Measurements from ENCODE around the gene DUSP28.
"Not testable (repeated sequence)": the region's sequence is repeated elsewhere in the genome, so short reads cannot be mapped to it uniquely, and the experiment has no call there.

Gene DUSP28, protein sequence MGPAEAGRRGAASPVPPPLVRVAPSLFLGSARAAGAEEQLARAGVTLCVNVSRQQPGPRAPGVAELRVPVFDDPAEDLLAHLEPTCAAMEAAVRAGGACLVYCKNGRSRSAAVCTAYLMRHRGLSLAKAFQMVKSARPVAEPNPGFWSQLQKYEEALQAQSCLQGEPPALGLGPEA

DNA sequence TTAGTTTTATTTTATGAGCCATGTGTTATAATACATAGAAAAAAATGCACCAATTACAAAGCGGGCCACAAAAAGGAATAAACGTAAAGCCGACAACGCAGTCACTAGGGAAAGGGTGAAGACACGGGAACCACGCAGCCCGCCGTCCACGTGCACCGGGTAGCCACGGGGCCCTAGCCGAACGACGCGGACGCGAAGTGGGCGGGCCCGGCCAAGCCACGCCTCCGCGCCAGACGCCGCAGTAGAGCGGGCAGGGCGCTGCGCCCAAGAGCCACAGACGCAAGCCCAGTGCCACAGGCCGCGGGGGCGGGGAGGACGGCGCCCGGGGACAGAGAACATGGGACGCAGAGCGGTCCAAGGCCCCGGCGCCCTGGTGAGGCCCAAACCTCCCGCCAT is at the start of gene DUSP28:
Gene DUSP28, plus strand, starts transcription at position 274 of the 396 bp plus-strand sequence. CDS start 328 bp downstream, outside the sequence.
- DNase-seq (ENCODE audit: extremely low read depth in 1 of 2, low read depth in 1 of 2): peak; percentile 85 to 90

DNA sequence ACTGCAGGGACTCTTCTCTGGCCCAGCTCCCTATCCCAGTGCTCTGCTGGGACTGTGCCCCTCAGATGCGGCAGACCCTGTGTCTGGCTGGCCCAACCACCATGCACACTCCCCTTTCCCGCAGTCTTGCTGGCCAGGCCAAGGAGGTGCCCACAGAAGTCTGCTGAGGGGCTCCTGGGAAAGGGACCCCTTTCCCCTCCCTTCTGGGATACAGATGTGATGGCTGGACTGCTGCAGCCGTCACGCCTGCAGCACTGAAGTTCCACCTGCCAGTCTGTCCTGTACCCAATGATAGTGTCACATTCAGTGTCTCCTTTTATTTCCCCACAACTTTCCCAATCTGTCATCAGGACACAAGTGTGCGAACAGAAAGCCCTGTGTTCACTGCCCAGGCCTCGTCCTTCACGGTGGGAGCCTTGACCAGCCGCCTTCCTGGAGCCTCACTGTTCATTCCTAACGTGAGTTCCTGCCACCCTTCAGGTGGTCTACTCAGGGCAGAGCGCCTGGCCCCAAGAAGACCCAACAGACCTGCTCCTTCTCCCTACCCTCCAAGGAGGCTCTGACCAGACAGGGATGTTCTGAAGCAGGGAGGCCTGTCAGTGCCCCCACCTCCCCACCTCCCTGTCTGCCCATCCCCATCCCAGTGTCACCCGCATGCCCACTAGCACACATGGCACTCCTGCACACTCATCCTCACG is 49.5 kb upstream of the DUSP28 start:
- no peak for DNase-seq (ENCODE audit: extremely low read depth in 1 of 2, low read depth in 1 of 2)

DNA sequence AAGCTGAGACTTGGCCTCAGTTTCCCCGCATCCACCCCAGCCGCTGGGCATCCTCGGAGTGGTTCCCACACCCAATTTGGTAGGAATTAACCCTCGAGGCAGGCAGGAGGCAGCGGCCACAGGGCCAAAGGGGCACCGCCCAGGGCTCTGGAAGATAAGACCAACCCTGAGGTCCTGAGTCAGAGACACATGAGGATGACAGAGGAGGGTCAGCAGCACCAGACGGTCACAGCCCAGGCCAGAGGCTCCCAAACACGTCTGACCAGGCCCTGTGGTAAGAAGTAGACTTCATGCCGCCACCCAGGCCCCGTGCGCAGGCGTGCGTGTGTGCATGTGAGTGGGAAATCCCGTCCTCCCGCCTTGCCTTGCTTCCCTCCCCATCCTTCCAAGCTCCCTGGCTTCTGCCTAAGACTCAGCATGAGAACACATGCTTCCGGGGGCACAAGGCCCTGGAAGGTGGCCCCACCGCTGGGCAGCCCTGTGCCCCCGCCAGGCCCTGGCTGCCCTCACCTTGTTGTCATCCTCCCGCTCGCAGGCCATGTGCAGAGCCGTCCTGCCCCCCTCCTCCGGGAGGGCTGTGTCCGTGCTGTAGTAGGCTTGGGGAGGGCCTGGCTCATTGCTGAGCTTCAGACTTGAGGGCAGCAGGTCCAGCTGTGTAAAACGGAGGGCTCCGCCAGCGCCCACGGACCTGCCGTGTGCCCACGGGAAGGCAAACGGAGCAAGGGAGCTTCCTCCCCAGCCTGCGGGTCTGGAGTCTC is 48.6 kb upstream of the DUSP28 start:
- DNase-seq (ENCODE audit: extremely low read depth in 1 of 2, low read depth in 1 of 2): no peak

DNA sequence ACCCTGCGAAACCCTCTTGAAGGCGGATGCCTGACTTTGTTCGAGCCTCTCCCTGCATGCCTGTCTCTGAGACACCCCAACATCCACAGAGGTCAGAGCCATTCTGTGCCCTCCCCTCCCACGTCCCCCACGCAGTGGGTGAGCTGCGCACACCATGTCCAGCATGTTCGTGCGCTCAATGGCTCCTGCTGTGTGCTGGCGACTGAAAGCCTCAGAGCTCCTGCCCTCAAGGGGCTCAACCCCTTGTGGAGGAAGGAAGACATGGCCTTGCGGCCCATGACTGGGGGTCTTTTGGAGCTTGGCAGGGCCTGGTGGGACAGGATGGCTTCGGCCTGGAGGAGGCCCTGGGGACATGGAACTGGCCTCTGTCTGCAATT is 48.1 kb upstream of the DUSP28 start:
- no peak for DNase-seq (ENCODE audit: extremely low read depth in 1 of 2, low read depth in 1 of 2)

DNA sequence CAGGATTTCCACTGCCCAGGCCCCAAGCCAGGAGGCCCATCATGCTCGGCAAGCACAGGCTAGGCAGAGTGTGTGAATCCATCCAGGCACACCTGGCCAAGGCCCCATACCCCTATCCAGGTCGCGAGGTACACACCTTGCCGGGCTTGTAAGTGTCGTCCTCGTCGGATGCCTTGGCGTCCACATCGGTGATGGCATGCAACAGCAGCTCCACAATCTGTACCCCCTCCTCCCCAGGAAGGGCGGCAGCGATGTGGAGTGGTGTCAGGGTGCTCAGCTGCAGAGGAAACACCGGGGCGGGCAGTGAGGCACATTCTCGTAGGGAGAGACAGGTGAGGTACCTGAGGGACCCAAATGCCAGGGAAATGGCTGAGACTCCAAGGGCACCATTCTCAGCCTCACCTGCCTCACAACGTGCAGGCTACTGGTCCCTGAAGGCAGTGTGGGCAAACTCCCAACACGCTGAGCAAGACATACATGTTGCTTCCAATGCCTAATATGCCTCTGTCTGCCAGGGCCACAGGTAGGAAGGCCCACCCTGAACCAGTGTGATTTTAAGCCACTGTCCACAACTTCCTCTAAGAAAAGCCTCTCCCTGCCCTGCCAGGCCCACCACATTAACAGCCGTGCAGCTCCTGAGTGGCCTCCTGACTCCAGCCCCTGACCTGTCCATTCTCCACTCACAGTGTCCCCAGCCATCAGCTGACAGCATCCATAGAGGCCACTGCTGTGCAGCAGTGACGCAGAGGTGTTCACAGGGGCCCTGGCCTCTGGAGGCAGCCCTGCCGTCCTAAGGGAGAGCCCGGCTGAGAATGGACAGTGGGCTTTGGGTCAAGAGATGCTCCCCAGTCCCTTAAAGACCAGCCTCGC is 47.3 kb upstream of the DUSP28 start:
- DNase-seq (ENCODE audit: extremely low read depth in 1 of 2, low read depth in 1 of 2): no peak

DNA sequence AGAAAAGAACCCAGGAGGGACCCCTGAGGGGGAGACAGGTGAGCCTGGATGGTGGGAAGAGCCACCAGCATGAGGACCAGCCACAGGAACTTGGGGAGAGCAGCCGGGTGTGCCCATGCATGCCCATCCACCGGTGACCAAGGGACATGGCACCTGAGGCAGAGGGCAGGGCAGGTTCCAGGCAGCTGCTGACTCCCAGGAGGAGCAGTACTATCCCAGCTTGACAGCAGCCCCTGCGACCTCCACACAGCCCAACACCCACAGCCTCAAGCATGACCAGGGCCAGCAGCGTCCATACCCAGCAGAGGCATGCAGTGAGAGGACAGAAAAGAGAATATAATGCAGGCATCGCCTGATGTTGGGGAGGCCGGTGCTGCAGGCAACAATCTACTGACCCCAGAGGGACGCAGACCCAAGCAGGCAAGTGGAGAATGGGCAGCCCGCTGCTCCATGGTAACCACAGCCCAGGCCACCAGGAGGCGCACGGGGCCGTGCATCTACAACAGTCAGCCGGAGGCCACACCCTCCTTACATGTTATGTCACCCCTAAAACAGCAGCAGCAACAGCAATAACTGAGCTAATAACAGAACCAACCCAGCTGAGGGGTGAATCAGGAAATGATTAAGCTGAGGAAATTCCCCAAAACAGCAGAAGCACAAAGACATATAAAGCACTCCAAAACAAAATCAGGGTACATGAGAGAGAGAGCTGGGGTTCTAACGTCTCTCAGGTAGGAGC is 46.4 kb upstream of the DUSP28 start:
- DNase-seq (ENCODE audit: extremely low read depth in 1 of 2, low read depth in 1 of 2): peak; percentile 53 to 80

DNA sequence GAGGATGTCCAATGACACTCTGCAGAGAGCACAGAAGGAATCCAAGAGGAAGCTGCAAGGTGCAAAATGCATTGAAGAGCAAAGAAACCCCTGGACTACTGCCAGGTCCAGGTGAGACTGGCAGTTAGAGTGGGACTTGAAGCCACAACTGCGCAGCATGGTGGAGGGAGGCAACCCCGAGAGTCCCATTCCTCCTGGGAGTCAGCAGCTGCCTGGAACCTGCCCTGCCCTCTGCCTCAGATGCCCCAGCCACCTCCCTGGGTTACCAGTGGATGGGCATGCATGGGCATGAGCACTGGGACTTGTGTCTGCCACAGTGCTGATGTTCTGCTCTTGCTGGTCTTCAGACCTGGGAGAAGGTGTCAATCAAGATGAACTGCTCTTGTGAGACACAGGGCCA is 45.5 kb upstream of the DUSP28 start:
- no peak for DNase-seq (ENCODE audit: extremely low read depth in 1 of 2, low read depth in 1 of 2)

DNA sequence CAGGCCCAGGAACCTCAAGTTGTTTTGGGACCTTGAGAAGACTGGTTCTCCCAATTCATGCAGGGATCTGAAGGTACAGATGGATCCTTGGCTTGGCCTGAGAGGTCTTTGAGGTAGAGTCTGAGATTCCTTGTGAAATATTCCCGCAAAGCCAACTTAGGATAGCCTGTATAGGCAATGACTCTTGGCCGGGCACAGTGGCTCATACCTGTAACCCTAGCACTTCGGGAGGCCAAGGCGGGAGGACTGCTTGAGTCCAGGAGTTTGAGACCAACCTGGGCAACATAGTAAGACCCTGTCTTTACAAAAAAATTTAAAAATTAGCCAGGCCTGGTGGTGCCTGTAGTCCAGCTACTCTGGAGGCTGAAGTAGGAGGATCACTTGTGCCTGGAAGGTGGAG is 42.8 kb upstream of the DUSP28 start:
- no peak for DNase-seq (ENCODE audit: extremely low read depth in 1 of 2, low read depth in 1 of 2)

DNA sequence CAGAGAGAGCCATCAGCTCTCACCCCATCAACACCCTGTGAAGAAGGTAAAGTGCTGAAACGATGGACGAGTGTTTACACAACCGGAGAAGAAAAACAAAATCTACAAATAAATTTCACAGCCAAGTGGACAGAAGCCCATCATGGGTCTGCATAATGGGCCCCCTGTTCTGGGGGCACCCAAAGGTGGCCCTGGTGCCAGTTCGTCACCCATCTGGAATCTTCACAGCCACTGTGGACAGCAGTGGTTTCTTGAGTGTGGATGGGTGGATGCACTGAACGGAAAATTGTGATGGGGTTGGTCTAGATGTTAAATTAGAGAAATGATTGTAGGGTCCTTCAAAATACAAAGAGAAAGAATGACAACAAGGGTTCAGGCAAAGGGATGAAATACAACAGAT is 41.2 kb upstream of the DUSP28 start:
- no peak for DNase-seq (ENCODE audit: extremely low read depth in 1 of 2, low read depth in 1 of 2)

DNA sequence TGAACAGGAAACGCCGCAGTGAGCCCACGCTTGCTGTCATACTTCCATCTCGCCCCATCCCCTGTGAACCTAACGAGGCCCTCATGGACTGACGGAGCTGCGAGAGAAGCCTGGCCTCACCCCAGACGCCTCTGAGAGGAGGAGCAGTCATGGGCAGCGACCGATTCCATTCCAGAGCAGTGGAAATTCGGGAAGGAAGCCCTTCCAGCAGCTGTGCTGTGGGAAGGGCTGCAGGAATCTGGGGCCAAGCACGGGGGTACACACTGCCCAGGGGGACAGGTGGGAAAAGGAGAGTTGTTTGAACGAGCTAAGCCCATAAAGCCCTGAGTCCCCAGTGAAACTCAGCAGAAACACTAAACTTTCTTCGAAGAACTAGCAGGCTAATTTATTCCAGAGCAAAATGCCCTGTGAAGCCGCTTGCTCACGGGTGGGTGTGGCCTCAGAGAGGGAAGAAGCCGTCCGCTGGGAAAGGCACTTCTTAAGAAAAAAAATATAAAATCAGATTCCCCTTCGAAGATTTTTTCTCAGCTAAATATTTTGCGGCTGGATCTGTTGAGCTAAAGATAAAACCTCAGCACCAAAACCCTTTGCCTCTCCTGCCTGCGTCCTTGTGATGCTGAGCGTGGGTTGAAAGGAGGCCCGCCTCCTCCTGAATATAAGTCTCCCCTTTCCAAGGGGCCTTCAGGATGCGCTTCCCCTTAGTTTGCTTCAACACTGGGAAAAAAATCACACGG is 40.6 kb upstream of the DUSP28 start:
- no peak for DNase-seq (ENCODE audit: extremely low read depth in 1 of 2, low read depth in 1 of 2)

DNA sequence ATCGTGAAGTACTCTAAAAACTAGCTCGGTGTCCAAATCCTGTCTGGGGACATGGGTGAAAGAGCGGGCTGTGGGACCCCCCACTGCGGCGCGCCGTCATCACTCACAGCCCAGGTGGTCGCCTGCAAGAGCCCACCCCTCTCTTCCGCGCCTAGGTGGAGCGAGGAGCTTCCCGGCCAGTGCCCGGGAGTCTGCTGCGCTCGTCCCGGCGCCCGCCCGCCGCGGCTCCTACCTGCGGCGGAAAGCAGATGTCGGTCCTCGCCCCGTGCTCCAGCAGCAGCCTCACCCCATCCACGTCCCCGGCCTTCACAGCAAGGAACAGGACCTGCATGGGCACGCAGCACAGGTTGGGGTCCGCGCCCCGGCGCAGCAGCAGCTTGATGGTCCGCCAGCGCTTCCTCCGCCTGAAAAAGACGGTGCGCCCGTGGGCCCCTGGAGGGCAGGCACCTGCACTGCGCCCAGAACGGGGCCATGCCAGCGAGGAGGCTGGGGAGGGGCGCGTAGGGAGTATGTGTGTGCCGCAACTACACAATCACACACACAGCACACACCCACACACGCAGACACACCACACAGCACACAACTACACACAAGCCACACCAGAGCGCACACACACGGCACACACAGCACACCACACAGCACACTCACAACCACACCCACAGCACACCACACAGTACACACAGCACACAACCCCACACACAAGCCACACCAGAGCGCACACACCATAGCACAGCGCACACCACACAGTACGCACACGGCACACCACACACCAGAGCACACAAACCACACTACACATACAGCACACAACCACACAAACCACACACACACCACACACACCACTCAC is 39.8 kb upstream of the DUSP28 start:
- no peak for DNase-seq (ENCODE audit: extremely low read depth in 1 of 2, low read depth in 1 of 2)

DNA sequence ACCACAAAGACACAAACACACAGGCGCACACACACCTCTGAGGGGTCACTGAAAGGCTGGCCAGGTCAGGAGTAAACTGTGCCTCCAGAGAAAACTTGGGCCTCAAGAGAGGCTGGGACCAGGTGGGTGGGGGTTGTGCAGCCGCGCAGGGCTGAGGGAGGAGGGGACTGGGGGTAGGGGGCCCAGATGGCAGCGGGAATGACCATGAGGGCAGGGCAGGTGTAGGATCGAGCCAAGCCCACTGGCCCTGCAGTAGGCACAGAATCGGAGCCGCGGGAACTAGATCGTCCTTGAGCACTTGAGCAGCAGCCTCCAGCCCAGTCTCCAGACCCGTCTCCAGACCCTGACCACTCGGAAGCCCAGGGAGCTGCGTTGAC is 39.2 kb upstream of the DUSP28 start:
- no peak for DNase-seq (ENCODE audit: extremely low read depth in 1 of 2, low read depth in 1 of 2)

DNA sequence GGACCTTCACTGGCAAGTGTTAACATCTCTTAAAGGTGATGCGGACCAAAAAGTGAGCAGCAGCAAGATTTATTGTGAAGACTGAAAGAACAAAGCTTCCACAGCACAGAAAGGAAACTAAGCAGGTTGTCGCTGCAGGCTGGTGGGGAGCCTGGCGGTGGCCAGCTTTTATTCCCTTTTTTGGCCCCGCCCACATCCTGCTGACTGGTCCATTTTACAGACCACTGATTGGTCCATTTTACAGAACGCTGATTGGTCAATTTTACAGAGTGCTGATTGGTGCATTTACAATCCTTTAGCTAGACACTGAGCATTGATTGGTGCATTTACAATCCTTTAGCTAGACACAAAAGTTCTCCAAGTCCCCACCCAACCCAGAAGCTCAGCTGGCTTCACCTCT is 38.3 kb upstream of the DUSP28 start:
- not testable (repeated sequence) for DNase-seq (ENCODE audit: extremely low read depth in 1 of 2, low read depth in 1 of 2)

DNA sequence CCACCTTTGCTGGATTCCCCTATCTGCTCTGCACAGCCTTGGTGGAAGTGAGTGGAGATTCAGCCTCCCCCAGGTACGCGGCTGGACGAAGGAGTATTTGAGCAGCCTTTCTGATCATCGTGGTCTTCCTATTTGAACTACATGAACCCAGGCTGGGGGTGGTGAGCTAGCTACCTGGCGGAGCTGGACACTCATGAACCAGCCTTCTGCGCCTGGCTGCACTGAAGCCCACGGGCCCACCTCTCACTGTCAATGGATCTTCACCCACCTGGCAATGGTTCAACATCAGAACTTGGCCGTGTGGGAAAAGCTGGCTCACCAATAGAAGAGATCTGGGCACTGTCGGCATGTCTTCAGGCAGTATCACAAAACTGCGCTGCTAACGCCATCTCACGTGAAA is 37.8 kb upstream of the DUSP28 start:
- DNase-seq (ENCODE audit: extremely low read depth in 1 of 2, low read depth in 1 of 2): no peak

DNA sequence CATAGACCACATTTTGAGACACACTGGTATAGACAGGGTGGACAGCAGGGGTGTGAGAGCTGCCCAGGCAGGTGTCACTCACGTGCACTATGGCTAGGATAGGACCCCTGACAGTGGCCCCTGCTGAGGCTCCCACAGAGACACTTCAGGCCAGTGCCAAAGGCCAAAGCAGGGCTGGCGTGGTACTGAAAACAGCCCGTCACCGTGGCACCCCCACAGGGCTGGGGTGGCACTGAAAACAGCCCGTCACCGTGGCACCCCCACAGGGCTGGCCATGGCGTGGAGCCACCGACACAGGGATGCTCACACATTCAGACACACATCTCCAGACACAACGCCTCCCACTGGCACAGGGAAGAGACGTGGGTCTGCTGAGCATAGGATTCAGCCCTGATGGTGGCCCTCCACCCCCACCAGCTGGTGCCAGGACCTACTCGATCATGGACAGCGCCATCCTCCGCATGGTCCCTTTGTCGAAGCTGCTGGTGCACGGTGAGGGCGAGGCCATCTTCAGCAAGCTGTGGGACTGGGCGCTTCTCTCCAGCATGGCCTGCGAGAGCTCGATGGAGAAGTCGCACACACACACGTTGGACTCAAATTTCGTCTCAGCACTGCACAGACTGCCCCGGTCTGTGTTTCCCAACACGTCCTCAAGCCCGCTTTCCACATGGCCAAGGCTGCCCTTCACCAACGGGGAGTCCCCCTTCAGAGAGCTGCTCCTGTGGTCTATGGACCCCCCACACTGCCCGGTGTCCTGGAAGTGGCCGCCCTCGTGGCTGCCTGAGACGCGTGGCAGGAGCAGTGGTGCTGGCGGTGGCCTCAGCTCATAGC is 36.5 kb upstream of the DUSP28 start:
- DNase-seq (ENCODE audit: extremely low read depth in 1 of 2, low read depth in 1 of 2): no peak

DNA sequence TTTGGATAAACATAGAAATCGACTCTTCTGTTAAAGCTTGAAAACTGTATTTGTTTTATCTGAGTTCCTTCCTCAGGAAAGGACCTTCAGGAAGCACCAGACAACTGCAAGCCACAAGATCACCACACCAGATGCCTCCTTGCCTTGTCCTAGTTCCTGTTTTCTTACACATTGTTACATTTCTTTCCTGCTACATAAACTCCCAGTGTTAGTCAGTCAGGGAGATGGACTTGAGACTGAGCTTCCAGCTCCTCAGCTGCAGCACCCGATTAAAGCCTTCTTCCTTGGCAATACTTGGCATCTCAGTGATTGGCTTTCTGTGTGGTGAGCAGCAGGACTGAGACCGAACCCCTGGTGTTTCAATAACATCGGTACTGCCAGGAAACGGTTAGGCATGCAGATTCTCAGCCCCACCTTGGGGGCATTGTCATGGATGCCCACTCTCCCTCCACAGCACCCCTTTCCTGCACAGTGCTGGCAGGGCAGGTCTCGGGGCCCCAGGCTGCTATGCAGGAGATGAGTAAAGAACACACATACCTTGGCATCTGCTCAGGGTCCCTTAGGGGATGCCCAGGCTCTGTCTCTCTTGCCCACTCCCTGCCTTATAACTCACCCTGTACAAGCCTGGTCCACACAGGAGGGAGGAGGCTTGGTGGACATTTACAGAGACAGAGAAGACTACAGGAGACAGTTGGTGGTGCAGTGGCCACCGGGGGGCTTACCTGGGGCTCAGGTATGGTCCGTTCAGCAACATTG is 35.0 kb upstream of the DUSP28 start:
- no peak for DNase-seq (ENCODE audit: extremely low read depth in 1 of 2, low read depth in 1 of 2)

DNA sequence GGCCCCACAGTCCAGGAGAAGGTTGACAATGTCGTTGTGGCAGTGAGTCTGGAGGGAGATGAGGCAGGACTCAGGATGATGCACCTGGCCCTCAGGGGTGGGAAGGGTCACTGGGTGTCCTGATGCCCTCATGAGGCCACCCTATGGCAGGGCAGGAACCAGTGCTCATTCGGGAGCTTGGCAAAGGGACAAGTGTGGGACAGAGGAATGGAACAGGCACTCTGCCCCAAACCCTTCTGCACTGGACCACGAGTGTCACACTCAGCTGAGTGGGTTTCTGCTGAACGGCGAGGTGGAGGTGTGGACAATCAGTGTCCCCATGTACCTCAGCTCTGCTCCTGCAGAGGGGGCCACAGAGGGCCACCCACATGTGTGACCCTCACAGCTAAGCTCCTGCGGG is 34.4 kb upstream of the DUSP28 start:
- DNase-seq (ENCODE audit: extremely low read depth in 1 of 2, low read depth in 1 of 2): no peak

Data from stimulated activated CD8-positive, alpha-beta memory T cell treated with anti-CD3 and anti-CD28 coated beads, Interleukin-7, amount 100 ng/mL, for 48 hours (primary cell).